Activated CD4-positive, alpha-beta T cell treated with anti-CD3 and anti-CD28 coated beads, Interleukin-2, Interleukin-4, amounts not matched to agents 100 ng/mL and 50 ng/mL, durations not matched to agents 16 hours and 8 hours (primary cell): Measurements from ENCODE around the gene DYSF.

Experiments
- DNase-seq: peaks from one replicate; pipeline ENCODE4 v3.0.0-alpha.2; 2020; ENCODE audit warnings: low spot score

The DYSF gene

DNA sequence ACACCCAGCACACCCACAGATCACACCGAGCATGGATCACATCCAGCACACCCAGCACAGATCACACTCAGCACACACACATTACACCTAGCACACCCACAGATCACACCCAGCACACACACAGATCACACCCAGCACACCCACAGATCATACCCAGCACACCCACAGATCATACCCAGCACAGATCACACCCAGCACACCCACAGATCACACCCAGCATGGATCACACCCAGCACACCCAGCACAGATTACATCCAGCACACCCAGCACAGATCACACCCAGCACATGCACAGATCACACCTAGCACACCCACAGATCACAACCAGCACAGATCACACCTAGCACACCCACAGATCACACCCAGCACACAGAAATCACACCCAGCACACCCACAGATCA lies 118.6 kb downstream of the DYSF start:
- DNase-seq: no peak

DNA sequence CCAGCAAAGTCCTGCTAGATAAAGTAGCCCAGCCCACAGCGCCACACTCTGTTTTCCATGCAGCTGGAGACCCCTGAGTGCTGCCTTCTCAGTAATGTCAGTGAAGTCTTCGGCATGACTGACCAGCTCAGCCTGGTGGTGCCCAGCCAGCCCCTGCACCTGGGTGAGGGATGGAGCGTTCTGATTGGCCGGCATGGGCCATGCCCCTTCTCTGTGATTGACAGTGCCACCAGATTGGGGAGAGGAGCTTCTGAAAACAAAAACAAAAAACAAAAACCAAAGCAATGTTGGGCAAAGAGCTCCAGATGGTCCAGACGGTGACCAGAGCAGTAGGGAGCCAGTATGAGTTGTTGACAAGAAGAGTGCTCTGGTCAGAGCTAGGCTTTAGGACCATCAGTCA lies 122.6 kb downstream of the DYSF start:
- no peak for DNase-seq

DNA sequence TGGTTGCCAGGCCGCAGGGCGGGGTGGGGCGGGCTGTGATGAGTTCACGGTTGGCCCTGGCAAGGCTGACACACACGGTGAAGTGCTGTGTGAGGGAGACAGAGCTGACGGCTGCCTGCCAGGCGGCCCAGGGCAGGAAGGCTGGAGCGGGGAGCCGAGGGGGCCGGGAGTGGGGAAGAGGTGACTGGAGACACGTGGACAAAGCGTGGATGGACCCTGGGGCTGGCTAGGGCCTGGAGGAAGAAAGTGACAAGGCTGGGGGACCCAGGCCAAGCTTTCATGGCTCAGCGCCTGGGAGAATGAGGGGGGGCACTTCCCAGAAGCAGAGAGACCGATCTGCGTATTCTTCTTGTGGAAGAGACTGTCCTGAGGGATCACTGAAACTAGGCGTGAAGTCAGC lies 123.2 kb downstream of the DYSF start:
- DNase-seq: no peak

DNA sequence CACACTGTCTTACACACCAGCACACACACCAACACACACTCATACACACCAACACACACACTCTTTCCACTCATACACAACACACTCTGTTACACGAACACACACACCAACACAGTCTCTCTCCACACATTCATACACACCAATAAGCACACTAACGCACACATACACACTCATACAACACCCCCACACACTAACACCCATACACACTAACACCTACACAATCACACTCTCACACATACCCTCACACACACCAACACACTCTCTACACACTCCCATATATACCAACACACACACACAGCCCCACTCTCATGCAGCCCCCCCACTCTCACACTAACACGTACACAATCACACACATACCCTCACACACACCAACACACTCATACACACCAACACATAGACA lies 123.8 kb downstream of the DYSF start:
- DNase-seq: no peak

DNA sequence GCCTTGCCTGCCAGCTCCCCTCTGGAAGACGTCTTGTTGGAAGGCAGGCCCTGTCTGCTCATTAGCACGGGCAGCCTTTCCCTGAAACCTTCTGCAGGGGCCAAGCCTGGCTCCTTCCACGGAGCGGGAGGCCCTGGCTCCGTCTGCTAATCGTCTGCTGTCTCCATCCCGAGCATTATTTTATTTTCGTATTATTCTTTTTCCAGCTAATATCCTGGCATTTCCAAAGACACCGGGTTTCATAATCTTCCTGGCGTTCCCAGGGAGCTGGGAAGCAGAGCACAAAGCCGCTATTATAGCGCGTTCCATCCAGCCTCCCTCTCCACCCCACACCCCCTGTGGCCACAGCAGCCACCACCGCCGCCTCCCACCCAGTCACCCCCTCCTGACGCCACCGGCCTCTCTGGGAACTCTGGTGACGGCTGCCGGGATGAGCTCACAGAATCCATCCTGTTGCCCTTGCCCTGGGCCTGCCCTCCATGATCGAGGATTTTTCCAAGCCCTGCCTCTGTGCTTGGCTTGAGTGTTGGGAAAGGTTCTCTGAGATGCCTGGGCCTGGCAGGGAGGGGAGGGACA lies 125.5 kb downstream of the DYSF start:
- DNase-seq: no peak

DNA sequence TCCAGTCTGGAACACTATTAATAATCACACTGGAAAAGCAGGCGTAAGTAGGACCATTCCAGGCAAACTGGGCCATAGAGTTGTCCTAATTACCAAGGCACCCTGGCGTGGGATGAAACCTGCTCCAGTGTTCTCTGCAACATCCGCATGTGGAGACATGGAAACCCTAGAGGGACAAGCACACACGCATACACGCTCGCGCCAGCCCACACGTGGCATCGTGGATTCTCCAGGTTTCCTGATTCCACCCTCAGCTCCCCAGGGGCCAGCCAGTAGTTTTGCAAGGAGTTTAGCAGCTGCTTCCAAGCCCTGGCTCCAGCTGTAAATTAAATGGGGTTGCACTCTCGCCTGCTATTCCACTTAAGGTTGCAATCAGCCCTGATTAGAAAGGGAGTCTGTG lies 127.7 kb downstream of the DYSF start:
- no peak for DNase-seq

DNA sequence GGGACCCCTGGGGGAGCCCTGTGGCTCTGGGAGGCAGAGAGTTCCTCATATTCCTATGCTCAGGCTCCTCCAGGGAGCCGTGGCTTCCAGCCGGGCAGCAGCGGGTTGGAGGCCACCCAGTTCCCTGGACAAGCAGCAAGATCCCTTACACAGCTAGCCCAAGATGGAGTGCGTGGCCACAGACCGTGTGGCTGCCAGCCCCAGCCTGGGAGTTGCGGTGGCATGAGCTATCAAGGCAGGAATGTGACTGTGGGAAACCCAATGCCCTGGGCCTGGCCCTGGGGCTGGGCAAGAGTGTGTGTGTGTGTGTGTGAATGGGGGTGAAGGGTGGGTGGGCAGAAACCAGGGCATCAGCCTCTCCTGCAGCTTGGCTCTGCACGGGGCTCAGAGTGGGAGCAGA lies 130.5 kb downstream of the DYSF start:
- no peak for DNase-seq

DNA sequence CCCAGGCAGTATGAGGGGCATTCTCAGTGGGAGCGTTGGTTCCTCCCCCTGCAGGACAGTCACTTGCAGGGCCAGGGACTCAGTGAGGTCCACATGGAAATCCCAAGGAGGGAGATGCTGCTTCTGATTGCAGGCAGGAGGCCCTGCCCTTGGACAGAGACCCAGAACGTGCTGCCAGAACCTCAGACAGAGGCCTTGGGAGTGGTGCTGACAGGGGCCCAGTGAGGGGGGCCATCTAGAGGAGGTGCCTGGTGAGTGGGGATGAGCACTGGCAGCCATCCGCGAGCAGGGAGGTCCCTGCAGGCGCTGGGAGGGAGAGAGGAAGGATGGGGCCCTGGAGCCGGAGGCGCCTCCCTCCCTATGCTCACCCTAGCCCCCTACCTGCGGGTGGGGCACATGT lies 133.1 kb downstream of the DYSF start:
- no peak for DNase-seq

DNA sequence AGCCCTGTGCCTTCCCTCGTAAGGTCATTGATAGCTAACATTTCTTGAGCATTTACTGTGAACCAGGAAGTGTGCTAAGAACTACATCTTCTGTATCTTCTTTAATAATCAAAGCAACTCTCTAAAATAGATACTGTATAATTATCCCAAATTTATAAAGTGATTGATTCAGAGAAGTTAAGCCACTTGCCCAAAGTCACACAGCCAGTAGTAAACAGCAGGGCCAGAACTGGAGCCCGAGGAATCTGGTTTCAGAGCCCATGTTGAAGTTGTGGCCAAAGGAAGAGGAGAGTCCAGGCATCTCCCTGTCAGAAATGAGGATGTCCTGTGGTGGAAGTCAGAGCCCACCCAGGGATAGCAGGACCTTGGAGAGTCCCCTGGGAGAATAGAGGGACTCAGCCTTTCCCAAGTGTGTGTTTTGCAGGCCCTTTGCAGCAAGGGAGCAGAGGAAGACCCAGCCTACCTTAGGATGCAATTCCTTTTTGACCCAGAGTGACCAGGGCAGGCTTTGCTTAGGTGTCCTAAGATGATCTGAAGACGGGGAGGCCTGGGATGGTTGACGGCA lies 134.2 kb downstream of the DYSF start:
- no peak for DNase-seq

DNA sequence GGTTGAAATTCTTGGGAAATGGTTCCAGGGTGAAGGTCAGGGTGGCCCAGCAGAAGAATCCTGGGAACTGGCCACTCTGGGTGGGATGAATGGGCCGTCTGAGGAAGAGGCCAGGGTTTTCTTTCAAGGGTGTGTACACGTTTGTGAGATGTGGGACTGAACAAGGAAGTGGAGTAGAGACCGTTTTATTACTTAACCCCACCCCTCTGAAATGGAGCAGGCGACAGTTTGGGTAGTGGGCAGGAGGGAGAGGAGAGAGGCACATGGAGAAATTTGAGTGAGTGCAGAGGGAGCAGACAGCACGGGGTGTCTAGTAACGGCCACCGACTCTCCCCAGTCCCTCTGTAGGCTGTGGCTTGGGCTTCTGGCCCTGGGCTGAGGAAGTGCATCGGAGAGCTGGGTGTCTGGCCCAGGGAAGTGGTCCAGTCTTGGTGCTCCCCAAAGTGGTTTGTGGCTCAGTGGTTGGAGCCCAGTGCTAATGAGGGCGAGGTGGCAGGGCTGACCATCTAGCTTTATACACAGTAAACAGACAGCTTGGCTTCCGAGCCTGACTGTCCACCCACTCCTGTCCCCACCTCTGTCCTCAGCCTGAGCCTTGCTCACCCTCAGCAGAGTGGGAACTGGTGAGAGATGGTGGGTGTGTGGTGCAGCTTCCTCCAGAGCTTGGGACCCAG lies 135.3 kb downstream of the DYSF start:
- DNase-seq: no peak

DNA sequence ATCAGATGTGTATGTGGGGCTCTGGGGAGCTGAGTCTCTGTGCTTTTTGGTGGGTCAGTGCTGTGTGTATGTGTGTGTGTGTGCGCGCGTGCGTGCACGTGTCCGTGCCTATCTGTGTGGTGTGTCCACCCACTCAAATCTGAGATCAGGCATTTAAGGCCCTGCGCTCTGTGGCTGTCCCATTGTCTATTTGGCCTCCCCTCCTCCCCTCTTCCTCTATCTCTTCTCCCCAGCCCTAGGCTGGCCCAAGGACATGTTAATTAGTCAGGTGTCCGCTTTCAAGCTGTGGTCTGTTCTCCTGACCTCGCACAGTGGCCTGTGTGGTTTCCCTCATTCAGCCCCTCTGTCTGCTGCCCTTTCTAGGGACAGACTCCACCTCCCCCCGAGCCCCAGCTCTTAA lies 136.4 kb downstream of the DYSF start:
- DNase-seq: no peak

DNA sequence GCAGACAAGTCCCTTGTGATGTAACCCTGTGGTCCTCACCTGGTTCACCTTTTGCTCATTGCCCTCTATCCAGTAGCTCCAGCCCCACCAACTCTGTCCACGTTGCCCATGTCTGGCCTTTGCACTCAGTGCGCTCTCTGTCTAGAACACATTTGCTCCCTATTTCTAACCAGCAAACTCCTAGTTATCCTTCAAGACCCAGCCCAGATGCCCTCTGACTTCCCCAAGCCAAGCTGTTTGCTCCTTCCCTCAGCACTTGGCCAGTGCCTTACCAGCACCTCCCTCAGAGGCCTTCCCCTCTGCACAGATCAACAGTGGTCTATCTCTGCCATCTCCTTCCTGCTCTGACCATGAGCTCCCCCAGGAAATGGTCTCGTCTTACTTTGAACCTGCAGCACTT lies 137.7 kb downstream of the DYSF start:
- DNase-seq: no peak

DNA sequence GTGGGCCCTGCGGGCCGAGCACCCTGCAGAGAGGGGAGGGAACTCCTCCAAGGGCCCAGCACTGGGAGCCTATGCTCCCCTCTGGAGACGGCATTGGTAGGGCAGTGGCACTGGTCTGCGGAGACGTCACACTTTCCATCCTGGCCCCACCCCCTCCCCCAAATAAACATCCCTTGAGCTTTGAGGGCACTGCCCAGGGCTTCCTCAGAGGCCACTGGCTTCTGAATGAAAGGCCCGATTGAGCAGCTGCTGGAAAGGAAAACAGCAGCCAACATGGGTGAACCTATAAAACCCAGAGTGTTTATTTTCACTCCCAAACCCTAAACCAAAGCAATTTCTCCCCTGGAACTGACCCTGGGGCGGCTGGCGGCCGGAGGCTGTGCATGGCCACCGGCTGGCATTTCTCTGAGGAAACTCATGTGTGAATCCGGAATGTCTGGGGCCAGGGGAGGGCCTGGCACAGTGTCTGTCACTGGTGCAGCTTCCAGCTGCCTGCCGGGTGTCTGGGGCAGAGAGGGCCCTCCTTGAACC lies 138.9 kb downstream of the DYSF start:
- DNase-seq: no peak

DNA sequence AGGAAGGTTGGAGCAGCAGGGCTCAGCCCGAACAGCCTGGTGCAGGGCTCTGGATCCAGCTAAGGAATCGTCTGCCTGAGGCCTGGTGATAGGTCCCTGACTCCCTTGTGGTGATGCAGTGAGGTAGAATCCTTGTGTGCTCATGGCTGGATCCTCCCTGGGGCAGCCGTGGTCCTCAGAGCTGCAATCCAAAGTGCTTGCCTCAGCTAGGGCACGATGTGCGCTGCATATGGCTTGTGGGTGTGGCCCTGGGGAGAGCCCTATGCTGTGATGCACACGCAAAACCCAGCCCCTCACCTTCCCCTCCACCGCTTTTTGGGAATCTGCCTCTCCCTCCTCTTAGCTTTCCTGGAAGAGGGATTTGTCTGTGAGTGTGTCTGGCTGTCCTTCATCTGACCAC lies 142.2 kb downstream of the DYSF start:
- no peak for DNase-seq

DNA sequence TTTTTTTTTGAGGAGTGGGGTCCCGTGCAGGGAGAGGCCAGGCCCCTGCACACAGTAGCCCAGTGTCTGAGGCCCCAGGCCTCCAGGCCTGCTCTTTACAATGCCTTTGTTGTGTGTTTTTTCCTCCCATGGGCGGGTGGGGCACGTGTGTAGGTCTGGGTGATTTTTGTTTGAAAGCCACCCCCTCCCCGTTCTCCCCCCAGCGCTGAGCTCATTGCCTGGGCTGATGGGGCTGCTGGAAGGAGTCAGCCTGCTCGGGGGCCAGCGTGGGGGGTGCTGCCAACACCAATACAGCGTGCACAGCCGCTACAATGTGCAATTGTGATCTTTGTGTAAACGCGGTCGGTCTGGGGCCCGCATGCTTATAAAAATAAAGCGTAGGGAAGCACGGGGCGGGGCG lies 142.7 kb downstream of the DYSF start:
- no peak for DNase-seq

DNA sequence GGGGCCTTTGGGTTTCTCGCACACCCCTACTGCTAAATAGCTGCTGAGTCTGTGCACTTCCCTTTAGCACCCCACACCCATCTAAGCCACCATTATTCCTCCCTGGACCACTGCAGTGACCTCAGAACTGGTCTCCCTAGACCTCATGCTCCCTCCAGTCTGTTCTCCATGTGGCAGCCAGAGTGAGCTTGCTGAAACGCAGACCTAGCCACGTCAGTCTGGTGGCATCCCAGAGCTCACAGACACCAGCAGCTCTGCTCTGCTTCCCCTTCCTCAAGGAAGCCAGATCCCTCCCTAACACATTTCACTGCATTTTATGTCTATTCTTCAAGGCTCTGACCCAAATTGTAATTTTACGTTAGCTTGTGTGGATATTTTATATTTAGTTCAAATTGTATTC lies 144.4 kb downstream of the DYSF start:
- no peak for DNase-seq

DNA sequence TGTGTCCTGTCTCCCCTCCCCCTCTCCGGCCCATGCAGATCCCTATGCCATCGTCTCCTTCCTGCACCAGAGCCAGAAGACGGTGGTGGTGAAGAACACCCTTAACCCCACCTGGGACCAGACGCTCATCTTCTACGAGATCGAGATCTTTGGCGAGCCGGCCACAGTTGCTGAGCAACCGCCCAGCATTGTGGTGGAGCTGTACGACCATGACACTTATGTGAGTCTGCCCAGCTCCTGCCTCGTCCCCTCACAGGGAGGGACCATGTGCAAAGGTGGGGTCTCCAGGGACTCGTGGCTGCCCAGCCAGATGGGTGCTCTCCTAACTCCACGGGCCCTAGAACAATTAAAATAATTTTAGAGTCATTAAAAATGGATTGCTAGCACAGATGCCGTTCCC lies 145.2 kb downstream of the DYSF start:
- DNase-seq: no peak

DNA sequence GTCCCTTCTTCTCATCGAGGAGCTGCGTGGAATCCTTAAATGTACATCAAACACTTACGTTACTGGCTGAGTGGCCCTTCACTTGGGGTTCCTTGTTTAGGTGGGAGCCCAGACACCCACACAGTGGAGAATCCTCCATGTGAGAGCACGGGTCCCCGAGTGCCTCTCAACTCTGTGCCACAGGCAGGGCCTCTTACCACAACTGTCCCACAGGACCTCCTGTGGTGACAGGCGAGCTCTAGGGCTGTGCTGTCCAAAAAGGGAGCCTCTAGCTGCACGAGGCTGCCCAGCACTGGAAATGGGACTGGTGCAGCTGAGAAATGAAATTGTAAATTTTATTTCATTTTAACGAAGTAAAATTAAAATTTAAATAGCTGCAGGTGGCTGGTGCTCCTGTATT lies 145.7 kb downstream of the DYSF start:
- DNase-seq: no peak

DNA sequence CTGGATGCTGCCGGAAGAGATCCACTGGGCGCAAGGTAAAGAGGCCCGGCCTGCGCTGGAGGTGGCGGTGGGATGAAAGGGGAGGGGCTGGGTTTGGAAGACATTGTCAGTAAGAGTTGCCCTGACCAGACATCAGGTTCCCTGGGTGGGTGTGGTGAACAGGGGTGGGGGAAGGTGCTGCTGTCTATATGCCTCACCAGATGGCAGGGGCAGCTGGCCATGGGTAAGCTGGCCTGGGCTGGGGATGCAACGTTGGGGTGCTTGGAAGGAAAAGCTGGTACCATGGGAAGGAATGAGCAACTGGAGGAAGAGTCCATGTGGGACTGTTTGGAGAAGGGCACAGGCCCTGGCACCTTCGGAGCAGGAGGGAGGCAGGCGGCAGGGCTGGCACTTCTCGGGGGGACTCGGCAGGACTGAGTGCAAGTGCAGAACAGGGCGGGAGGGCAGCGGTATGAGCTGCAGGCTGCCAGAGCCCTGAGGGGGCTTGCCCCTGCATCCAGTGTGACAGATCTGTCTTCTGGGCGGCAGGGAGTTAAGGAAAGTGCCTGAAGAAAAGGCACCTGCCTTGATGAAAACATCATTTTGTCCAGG lies 146.4 kb downstream of the DYSF start:
- no peak for DNase-seq

DNA sequence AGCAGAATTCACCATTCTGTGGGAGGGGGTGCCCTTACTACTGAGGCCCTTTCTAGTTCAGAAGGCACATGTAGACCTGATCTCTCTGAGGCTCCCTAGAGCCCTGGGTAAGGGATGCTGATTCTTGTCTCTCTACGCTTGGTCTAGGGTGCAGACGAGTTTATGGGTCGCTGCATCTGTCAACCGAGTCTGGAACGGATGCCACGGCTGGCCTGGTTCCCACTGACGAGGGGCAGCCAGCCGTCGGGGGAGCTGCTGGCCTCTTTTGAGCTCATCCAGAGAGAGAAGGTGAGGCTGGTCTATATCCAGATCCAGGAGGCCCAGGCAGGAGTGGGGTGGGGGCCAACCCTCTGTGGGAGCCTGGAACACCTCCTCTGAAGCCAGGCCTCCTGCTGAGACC lies 147.2 kb downstream of the DYSF start:
- no peak for DNase-seq

DNA sequence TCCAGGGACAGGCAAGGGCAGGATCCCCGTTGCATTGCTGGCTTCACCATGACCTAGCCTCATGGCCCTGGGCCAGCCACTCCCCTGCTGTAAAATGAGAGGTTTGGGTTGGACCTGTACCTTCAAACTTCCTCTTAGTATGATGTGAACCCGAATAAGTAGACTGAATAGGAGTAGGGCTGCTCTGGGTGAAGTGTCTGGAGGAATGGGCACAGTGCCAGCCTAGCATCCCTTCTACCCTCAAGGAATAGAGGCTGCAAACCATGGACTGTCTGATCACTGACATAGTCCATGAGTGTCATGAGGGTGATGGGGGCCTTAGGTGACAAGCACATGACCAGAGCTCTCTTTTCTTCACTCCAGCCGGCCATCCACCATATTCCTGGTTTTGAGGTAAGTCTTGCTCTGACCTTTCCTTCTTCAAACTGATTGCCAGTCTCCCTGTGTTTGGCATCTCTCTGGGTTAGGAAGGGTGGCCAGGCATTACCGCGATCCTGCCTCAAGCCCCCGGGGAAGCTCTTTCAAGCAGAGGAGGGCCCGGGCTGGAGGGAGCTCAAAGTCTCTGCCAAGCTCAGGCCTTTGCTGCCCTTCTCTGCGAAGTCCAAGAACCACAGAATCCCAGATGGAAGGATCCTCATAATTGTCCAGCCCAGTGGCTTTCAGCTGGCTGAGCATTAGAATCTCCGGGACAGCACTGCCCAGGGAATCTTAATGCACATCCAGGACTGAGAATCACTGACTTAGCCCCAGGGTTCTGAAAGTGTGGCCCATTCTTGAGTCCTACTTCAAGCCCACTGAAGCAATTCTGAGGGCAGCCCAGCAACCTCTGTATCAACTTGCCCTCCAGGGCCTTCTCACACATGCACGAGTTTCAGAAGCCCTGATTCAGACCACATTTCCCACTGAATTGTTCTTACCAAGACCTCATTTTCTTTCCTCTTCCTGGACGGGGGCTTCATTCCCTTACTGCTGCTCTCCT lies 148.1 kb downstream of the DYSF start:
- DNase-seq: no peak

DNA sequence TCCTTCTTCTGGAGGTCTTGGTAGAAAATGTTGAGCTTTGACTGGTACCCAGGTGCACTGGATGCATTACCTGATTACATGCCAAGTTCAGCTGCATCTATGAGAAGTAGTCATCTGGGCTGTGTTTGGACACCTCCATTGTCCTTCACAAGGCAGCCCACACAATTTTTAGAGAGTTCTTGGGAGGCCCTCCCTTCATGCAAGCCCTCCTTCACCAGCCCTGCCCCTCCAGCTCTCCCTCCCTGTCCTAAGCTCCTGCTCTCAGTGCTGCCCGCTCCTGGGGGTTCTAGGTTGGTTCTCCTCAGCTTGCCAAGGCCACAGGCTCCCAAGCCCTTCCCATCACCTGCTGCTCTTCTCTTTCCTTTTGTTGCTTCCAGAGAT lies 148.7 kb downstream of the DYSF start:
- no peak for DNase-seq
